Left ventricle myocardium inferior (tissue), 1 donor: ENCODE results near the gene ESPN. TPM values are rescaled to one million over a fixed set of nuclear protein-coding genes. Genes with fewer than 3 reads are reported as not detected.
"Not testable (repeated sequence)": the region's sequence is repeated elsewhere in the genome, so short reads cannot be mapped to it uniquely, and the experiment has no call there.

Source experiments
- DNase-seq: peaks from one replicate; pipeline ENCODE4 v3.0.0-alpha.2; 2020
- H3K27ac ChIP-seq: fragments of 200-600 bp; replicated peaks from 2 replicates; pipeline ENCODE4 v1.8.0; 2021
- H3K27me3 ChIP-seq: fragments of 200-600 bp; 2 replicates; pipeline ENCODE4 v1.8.0; 2021; ENCODE audit warnings: low read depth
- H3K36me3 ChIP-seq: fragments of 200-600 bp; 2 replicates; pipeline ENCODE4 v1.8.0; 2021
- H3K4me1 ChIP-seq: fragments of 200-600 bp; 2 replicates; pipeline ENCODE4 v1.8.0; 2021
- H3K4me3 ChIP-seq: fragments of 200-600 bp; 2 replicates; pipeline ENCODE4 v1.8.0; 2021; ENCODE audit warnings: mild to moderate bottlenecking, moderate library complexity
- H3K9me3 ChIP-seq: fragments of 200-600 bp; replicated peaks from 2 replicates; pipeline ENCODE4 v1.8.0; 2021
- CTCF ChIP-seq: fragments of 200-600 bp; IDR thresholded peaks from 2 replicates; pipeline ENCODE4 v1.8.0; 2021; ENCODE audit warnings: antibody characterized with exemption, mild to moderate bottlenecking, borderline replicate concordance
- intact Hi-C: fragments of 100-400 bp; cut with micrococcal nuclease; formaldehyde crosslinking; loops from one replicate; pipeline ENCODE4 v1.11.0; 2022
- total RNA-seq: library from RNA; stranded (reverse); fragmentation: NEBNext Ultra II Directional; extraction: Animal tissue kit (Norgen Biotek cat#: 25700); gene quantifications from one replicate; pipeline ENCODE4 v1.2.1, GENCODE V29; 2021
- donor health status: DM: no; HTN: yes; CAD: no; lungs with severe emphysema.

Gene ESPN
- total RNA-seq, 1 donor from 2014 or later, result 0.41 TPM

GRCh38 chr1:6440198-6441126, 15.9 kb downstream of the ESPN start:
- no peaks in the 10 kb centered on the region for H3K36me3 ChIP-seq
- TF ChIP-seq CTCF, result peak; percentile 49
- H3K4me3 ChIP-seq, result peak overlapping the region; percentile 42
- DNase-seq, result no peak
- H3K27me3 ChIP-seq, result peaks cover 83% of the 10 kb centered on the region
- H3K9me3 ChIP-seq, result no peaks in the 10 kb centered on the region
- no peak overlapping the region for H3K27ac ChIP-seq
- H3K4me1 ChIP-seq, result peaks cover 8% of the 10 kb centered on the region
- intact Hi-C loops, result no loop called here

GRCh38 chr1:6441586-6441985, 17.0 kb downstream of the ESPN start:
- intact Hi-C loops, result no loop called here
- H3K9me3 ChIP-seq, result no peaks in the 10 kb centered on the region
- no peak overlapping the region for H3K4me3 ChIP-seq
- H3K27me3 ChIP-seq, result peaks cover 92% of the 10 kb centered on the region
- H3K4me1 ChIP-seq, result peaks cover 8% of the 10 kb centered on the region
- H3K36me3 ChIP-seq, result no peaks in the 10 kb centered on the region
- no peak for DNase-seq
- no peak overlapping the region for H3K27ac ChIP-seq
- no peak for TF ChIP-seq CTCF

GRCh38 chr1:6443339-6444115, 19.0 kb downstream of the ESPN start:
- H3K27me3 ChIP-seq, result peaks cover 96% of the 10 kb centered on the region
- intact Hi-C loops, result no loop called here

GRCh38 chr1:6444377-6444776, 19.8 kb downstream of the ESPN start:
- H3K27me3 ChIP-seq, result peaks cover 96% of the 10 kb centered on the region
- no peak for DNase-seq
- intact Hi-C loops, result no loop called here
- no peaks in the 10 kb centered on the region for H3K9me3 ChIP-seq
- no peak for TF ChIP-seq CTCF
- no peaks in the 10 kb centered on the region for H3K36me3 ChIP-seq
- peaks cover 25% of the 10 kb centered on the region for H3K4me1 ChIP-seq
- no peak overlapping the region for H3K27ac ChIP-seq
- H3K4me3 ChIP-seq, result no peak overlapping the region

More at GRCh38 chr1:6443339-6444115, 19.0 kb downstream of the ESPN start:
- peaks cover 25% of the 10 kb centered on the region for H3K4me1 ChIP-seq
- no peak for TF ChIP-seq CTCF
- H3K4me3 ChIP-seq, result no peak overlapping the region
- no peak for DNase-seq
- H3K36me3 ChIP-seq, result no peaks in the 10 kb centered on the region
- no peaks in the 10 kb centered on the region for H3K9me3 ChIP-seq
- no peak overlapping the region for H3K27ac ChIP-seq

- Histone ChIP-seq H3K27me3 (peaks cover 96% of the 10 kb centered on the region), H3K4me3 (no peak overlapping the region), H3K9me3 (no peaks in the 10 kb centered on the region), H3K27ac (no peak overlapping the region), H3K36me3 (no peaks in the 10 kb centered on the region), H3K4me1 (peaks cover 22% of the 10 kb centered on the region)
- intact Hi-C loops, result no loop called here
- peak; percentile 67 for TF ChIP-seq CTCF
- DNase-seq, result no peak
Measured at GRCh38 chr1:6445062-6445763, 20.6 kb downstream of the ESPN start.

GRCh38 chr1:6445929-6446328, 21.4 kb downstream of the ESPN start:
- Histone ChIP-seq H3K4me1 (peaks cover 17% of the 10 kb centered on the region), H3K27me3 (peaks cover 96% of the 10 kb centered on the region)
- DNase-seq, H3K4me3 ChIP-seq, intact Hi-C loops, H3K36me3 ChIP-seq, H3K27ac ChIP-seq, H3K9me3 ChIP-seq: not testable (repeated sequence)
